Neutrophil (primary cell): Measurements from ENCODE around the gene NR2C1.
"Not testable (repeated sequence)": the region's sequence is repeated elsewhere in the genome, so short reads cannot be mapped to it uniquely, and the experiment has no call there.

Source experiments
- H3K27ac ChIP-seq: fragments of 200-600 bp; sonication (generic); 2 replicates; pipeline ENCODE4 v1.5.1; 2016; ENCODE audit warnings: mild to moderate bottlenecking, moderate library complexity
- H3K27me3 ChIP-seq: fragments of 200-600 bp; sonication (generic); 2 replicates; pipeline ENCODE4 v1.6.0; 2016; ENCODE audit warnings: mild to moderate bottlenecking
- H3K36me3 ChIP-seq: fragments of 200-600 bp; sonication (generic); 2 replicates; pipeline ENCODE4 v1.5.1; 2017
- H3K4me1 ChIP-seq, 2 experiments: fragments of 200-600 bp in 1 of 2; sonication (generic) in 1 of 2; 1 replicate in 1 of 2; 2 replicates in 1 of 2; pipeline versions ENCODE4 v1.5.1 to v1.6.1; 2013 to 2016; ENCODE audit warnings: low read depth in 1 of 2, low read length in 1 of 2, mild to moderate bottlenecking in 1 of 2, moderate library complexity in 1 of 2; ENCODE audit not compliant: control insufficient read depth in 1 of 2, insufficient read depth in 1 of 2
- H3K4me3 ChIP-seq, 2 experiments: fragments of 200-600 bp in 1 of 2; sonication (generic) in 1 of 2; 1 replicate in 1 of 2; 2 replicates in 1 of 2; pipeline ENCODE4 v1.5.1; 2013 to 2016; ENCODE audit warnings: low read depth in 1 of 2, low read length in 1 of 2, mild to moderate bottlenecking in 1 of 2, moderate library complexity in 1 of 2
- H3K9me3 ChIP-seq: fragments of 200-600 bp; sonication (generic); 2 replicates; pipeline ENCODE4 v1.5.1; 2016
- TF ChIP-seq, protein P1 (sequence below): fragments of 200-600 bp; sonication (generic); IDR thresholded peaks from 2 replicates; pipeline ENCODE4 v1.5.1; 2016; ENCODE audit warnings: antibody characterized with exemption

Gene NR2C1

DNA sequence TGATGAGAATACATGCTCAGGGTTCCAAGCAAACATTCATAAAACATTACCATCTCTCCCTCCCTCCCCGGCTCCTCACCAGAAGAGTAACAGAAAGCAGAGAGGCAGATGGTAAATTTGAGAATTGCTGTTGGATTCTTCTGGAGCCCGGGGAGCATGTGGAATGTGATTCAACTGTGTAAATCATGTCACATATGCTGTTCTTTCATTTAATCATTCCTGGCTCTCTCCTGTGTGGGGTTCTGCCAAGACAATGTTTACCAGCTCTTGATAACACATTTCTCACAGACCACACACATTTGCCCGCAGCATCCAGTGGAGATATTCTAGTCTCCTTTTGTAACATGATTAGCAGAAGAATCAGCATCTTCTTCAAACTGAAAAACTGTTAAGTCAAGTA, 23.4 kb upstream of the NR2C1 start:
- peaks cover 9 to 13% of the 10 kb centered on the region in 2 experiments for H3K4me1 ChIP-seq
- no peak overlapping the region for H3K27ac ChIP-seq
- H3K9me3 ChIP-seq, result no peaks in the 10 kb centered on the region
- peaks cover 6% of the 10 kb centered on the region for H3K27me3 ChIP-seq
- H3K4me3 ChIP-seq, result no peak overlapping the region
- TF ChIP-seq, protein P1, sequence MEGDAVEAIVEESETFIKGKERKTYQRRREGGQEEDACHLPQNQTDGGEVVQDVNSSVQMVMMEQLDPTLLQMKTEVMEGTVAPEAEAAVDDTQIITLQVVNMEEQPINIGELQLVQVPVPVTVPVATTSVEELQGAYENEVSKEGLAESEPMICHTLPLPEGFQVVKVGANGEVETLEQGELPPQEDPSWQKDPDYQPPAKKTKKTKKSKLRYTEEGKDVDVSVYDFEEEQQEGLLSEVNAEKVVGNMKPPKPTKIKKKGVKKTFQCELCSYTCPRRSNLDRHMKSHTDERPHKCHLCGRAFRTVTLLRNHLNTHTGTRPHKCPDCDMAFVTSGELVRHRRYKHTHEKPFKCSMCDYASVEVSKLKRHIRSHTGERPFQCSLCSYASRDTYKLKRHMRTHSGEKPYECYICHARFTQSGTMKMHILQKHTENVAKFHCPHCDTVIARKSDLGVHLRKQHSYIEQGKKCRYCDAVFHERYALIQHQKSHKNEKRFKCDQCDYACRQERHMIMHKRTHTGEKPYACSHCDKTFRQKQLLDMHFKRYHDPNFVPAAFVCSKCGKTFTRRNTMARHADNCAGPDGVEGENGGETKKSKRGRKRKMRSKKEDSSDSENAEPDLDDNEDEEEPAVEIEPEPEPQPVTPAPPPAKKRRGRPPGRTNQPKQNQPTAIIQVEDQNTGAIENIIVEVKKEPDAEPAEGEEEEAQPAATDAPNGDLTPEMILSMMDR, result no peak
- no peaks in the 10 kb centered on the region for H3K36me3 ChIP-seq

DNA sequence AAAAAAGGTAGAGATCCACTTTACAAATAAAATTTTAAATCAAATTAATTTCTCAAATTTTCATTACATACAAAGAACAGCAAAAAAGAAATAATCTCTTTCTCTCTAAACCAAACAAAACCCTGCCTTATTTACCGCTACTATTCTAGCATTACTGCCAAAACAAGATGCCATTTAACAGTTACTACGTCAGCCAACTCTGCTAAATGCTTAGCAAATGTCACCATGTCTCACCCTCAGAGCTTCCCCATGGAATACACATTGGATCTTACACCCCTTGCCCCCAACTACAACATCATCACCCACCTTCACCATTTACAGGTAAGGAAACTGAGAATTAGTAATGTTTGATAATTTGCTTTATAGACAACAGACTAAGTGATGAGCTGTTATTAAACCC, 23.0 kb upstream of the NR2C1 start:
- H3K27me3 ChIP-seq, result peaks cover 6% of the 10 kb centered on the region
- H3K4me3 ChIP-seq, result no peak overlapping the region
- H3K9me3 ChIP-seq, result no peaks in the 10 kb centered on the region
- H3K36me3 ChIP-seq, result no peaks in the 10 kb centered on the region
- TF ChIP-seq, protein P1, result no peak
- H3K4me1 ChIP-seq, result peaks cover 9 to 13% of the 10 kb centered on the region in 2 experiments
- H3K27ac ChIP-seq, result no peak overlapping the region

DNA sequence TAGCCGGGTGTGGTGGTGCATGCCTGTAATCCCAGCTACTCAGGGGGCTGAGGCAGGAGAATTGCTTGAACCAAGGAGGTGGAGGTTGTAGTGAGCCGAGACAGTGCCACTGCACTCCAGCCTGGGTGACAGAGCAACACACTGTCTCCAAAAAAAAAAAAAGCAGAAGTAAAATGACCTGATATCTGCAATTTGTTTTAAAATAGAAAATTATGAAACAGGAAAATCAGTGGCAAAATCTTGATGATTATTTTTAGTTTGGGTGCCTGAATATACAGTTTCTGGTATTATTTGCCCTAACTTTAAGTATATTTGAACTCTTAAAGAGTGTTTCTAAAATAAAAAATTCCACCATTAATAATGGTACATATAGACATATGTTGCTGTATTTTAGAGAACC, 22.4 kb upstream of the NR2C1 start:
- H3K9me3 ChIP-seq, H3K27me3 ChIP-seq, H3K4me3 ChIP-seq, H3K27ac ChIP-seq, H3K36me3 ChIP-seq: not testable (repeated sequence)
- H3K4me1 ChIP-seq, result peaks cover 9 to 13% of the 10 kb centered on the region in 2 experiments

DNA sequence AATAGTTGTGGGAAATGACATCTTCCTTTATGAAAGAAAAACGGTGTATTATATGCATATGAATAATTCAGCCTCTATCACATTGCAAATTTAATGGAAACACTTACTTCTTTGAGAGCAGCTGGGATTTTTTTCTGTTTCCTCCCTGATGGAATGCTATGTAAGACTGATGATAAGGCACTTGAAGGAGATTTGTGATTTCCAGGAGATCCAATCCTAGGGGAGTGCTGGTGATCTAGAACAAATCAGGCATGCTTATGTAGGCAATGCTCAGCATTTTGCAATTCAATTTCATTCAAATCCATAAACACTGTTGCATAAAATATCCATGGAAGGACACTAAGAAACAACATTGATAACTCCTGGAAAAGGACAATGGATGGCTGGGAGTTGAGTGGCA, 16.0 kb upstream of the NR2C1 start:
- TF ChIP-seq, protein P1, result no peak
- peaks cover 4 to 5% of the 10 kb centered on the region in 2 experiments for H3K4me1 ChIP-seq
- no peaks in the 10 kb centered on the region for H3K9me3 ChIP-seq

DNA sequence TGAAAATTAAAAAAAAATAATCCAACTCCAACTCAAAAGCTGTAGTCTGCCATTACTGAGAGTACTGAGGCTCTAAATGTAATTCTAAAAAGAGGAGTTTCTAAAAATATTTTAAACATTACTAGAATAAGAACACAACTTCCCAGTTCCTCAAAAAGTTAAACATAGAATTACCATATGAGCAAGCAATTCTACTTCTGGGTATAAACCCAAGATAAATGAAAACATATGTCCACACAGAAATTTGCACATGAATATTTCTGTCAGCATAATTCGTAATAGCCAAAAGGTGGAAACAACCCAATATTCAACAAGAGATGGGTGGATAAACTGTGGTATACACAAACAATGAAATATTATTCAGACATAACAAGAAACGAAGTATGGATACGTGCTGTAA, 15.0 kb upstream of the NR2C1 start:
- Histone ChIP-seq H3K4me3 (no peak overlapping the region), H3K27me3 (peaks cover 10% of the 10 kb centered on the region), H3K27ac (no peak overlapping the region), H3K4me1 (peaks cover 4 to 7% of the 10 kb centered on the region in 2 experiments), H3K9me3 (no peaks in the 10 kb centered on the region), H3K36me3 (no peaks in the 10 kb centered on the region)
- TF ChIP-seq, protein P1, result no peak

More for the DNA sequence above, 16.0 kb upstream of the NR2C1 start:
- no peak overlapping the region for H3K27ac ChIP-seq
- H3K36me3 ChIP-seq, result no peaks in the 10 kb centered on the region
- peaks cover 10% of the 10 kb centered on the region for H3K27me3 ChIP-seq
- no peak overlapping the region for H3K4me3 ChIP-seq

DNA sequence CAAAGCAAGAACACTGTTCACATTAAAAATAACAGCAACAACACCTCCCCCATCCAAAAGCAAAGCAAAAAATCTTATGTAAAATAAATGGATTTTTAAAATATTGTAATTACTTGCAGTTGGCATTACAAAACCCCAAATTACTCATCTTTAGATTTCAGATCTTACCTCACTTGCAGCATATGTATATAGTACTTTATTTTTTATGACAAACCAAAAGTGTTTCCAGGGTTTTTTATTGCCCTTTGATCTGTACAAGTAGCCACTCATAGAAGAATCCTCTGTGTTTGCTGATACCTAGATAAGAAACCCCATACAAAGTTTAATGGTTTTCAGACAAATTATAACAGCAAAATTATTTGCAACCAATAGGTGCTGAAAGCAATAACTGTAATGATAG, 12.2 kb upstream of the NR2C1 start:
- Histone ChIP-seq H3K27me3 (peaks cover 10% of the 10 kb centered on the region), H3K9me3 (no peaks in the 10 kb centered on the region), H3K27ac (no peak overlapping the region), H3K4me3 (no peak overlapping the region), H3K36me3 (no peaks in the 10 kb centered on the region), H3K4me1 (peaks cover 4 to 7% of the 10 kb centered on the region in 2 experiments)
- TF ChIP-seq, protein P1, result no peak
